Measurements from ENCODE around the gene SPINK14. TPM values are rescaled to one million over a fixed set of nuclear protein-coding genes. Genes with fewer than 3 reads are reported as not detected.

SPINK14 gene
- total RNA-seq, 1 donor from 2014 or later: not detected

GRCh38 chr5:148172377-148172776, 4.0 kb downstream of the SPINK14 start:
- Mint-ChIP-seq H3K27ac (no peak overlapping the region), H3K36me3 (ENCODE audit: low read depth) (no peaks in the 10 kb centered on the region), H3K9me3 (no peaks in the 10 kb centered on the region), H3K4me1 (no peaks in the 10 kb centered on the region), H3K4me3 (no peak overlapping the region), H3K27me3 (peaks cover 2% of the 10 kb centered on the region)
- POLR2A ChIA-PET: no interaction called here
- intact Hi-C loops (cut with micrococcal nuclease): no loop called here
- DNase-seq (no peak), ATAC-seq (ENCODE audit: low read depth) (no peak)
- CTCF ChIA-PET: no interaction called here
- TF ChIP-seq, protein P1, sequence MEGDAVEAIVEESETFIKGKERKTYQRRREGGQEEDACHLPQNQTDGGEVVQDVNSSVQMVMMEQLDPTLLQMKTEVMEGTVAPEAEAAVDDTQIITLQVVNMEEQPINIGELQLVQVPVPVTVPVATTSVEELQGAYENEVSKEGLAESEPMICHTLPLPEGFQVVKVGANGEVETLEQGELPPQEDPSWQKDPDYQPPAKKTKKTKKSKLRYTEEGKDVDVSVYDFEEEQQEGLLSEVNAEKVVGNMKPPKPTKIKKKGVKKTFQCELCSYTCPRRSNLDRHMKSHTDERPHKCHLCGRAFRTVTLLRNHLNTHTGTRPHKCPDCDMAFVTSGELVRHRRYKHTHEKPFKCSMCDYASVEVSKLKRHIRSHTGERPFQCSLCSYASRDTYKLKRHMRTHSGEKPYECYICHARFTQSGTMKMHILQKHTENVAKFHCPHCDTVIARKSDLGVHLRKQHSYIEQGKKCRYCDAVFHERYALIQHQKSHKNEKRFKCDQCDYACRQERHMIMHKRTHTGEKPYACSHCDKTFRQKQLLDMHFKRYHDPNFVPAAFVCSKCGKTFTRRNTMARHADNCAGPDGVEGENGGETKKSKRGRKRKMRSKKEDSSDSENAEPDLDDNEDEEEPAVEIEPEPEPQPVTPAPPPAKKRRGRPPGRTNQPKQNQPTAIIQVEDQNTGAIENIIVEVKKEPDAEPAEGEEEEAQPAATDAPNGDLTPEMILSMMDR (IDR thresholded peaks at IDR 0.05): no peak

- Mint-ChIP-seq H3K27me3 (peaks cover 3% of the 10 kb centered on the region), H3K27ac (no peak overlapping the region), H3K9me3 (no peaks in the 10 kb centered on the region), H3K4me1 (no peaks in the 10 kb centered on the region), H3K36me3 (ENCODE audit: low read depth) (no peaks in the 10 kb centered on the region), H3K4me3 (no peak overlapping the region)
- intact Hi-C loops (cut with micrococcal nuclease): loop anchor here (5.0 kb wide), 1 partner anchor 1391 kb away; no protein-coding TSS in a partner anchor
- no peak for ATAC-seq (ENCODE audit: low read depth)
- DNase-seq: no peak
- ChIA-PET CTCF (interaction anchor here (1.3 kb wide), 1 partner anchor 555 kb away, joined by 6 read pairs; no protein-coding TSS in a partner anchor), POLR2A (no interaction called here)
- TF ChIP-seq, protein P1 (IDR thresholded peaks at IDR 0.05): no peak
Measured at GRCh38 chr5:148176480-148176879, 8.1 kb downstream of the SPINK14 start.

DNA sequence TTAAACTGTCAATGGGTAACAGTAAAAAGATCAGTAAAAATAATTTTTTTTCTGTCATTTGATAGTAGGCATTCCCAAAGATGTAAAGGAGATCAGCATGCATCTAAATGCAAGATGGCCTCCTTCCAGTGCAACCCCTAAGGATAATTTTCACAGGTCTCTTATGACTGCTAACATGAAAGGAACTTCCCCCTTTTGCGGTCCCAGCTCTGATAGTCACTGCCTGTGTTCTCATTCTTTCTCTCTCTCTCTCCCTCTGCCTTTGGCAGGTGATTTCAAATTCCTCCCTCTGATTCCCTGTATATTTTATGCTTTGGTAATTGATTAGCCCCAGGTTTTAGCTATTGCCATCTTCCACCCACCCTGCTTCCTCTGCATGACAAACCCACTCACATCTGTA, 8.9 kb downstream of the SPINK14 start:
- ATAC-seq (ENCODE audit: low read depth): no peak
- Mint-ChIP-seq H3K36me3 (ENCODE audit: low read depth) (no peaks in the 10 kb centered on the region), H3K27ac (no peak overlapping the region), H3K9me3 (no peaks in the 10 kb centered on the region), H3K4me3 (no peak overlapping the region), H3K27me3 (peaks cover 3% of the 10 kb centered on the region), H3K4me1 (no peaks in the 10 kb centered on the region)
- POLR2A ChIA-PET: no interaction called here
- intact Hi-C loops (cut with micrococcal nuclease): loop anchor here (5.0 kb wide), 1 partner anchor 1390 kb away; no protein-coding TSS in a partner anchor
- CTCF ChIA-PET: interaction anchor here (1.3 kb wide), 1 partner anchor 554 kb away, joined by 6 read pairs; no protein-coding TSS in a partner anchor
- TF ChIP-seq, protein P1 (IDR thresholded peaks at IDR 0.05): no peak
- no peak for DNase-seq

GRCh38 chr5:148179234-148179824, 11.0 kb downstream of the SPINK14 start:
- ATAC-seq (ENCODE audit: low read depth) (no peak), DNase-seq (no peak)
- POLR2A ChIA-PET: no interaction called here
- TF ChIP-seq, protein P1 (IDR thresholded peaks at IDR 0.05): no peak
- CTCF ChIA-PET: interaction anchor here (1.0 to 1.3 kb wide), 3 partner anchors 548 to 553 kb away, joined by 3 to 9 read pairs (median 3); no protein-coding TSS in a partner anchor
- no peaks in the 10 kb centered on the region for H3K4me1 Mint-ChIP-seq
- no peaks in the 10 kb centered on the region for H3K36me3 Mint-ChIP-seq (ENCODE audit: low read depth)
- intact Hi-C loops (cut with micrococcal nuclease): loop anchor here (1.0 to 5.0 kb wide), 6 partner anchors 195 to 1388 kb away; no protein-coding TSS in a partner anchor
- H3K27ac Mint-ChIP-seq: no peak overlapping the region
- H3K4me3 Mint-ChIP-seq: no peak overlapping the region
- peaks cover 3% of the 10 kb centered on the region for H3K27me3 Mint-ChIP-seq
- no peaks in the 10 kb centered on the region for H3K9me3 Mint-ChIP-seq

GRCh38 chr5:148186248-148187003, 18.1 kb downstream of the SPINK14 start:
- no peak for DNase-seq
- Mint-ChIP-seq H3K36me3 (ENCODE audit: low read depth) (no peaks in the 10 kb centered on the region), H3K4me3 (no peak overlapping the region), H3K27ac (no peak overlapping the region), H3K9me3 (no peaks in the 10 kb centered on the region), H3K4me1 (no peaks in the 10 kb centered on the region), H3K27me3 (peaks cover 8% of the 10 kb centered on the region)
- ChIA-PET POLR2A (no interaction called here), CTCF (no interaction called here)
- TF ChIP-seq, protein P1 (IDR thresholded peaks at IDR 0.05): no peak
- intact Hi-C loops (cut with micrococcal nuclease): no loop called here
- no peak for ATAC-seq (ENCODE audit: low read depth)

All from activated B cell treated with CpG ODN at 0.5 μM for 24 hours (primary cell).